Smooth muscle cell (in vitro differentiated cells): ENCODE results near the gene SPEF1. TPM values are rescaled to one million over a fixed set of nuclear protein-coding genes. Genes with fewer than 3 reads are reported as not detected.

Experiments
- DNase-seq: peaks from one replicate; lab custom pipeline; 2025; ENCODE audit not compliant: unreplicated experiment; lab: John Stamatoyannopoulos, UW
- H2AFZ ChIP-seq: fragments of 200-600 bp; sonication (generic); 2 replicates; pipeline ENCODE4 v1.6.0; 2016; ENCODE audit warnings: antibody characterized with exemption, low read depth, mild to moderate bottlenecking
- H3F3A ChIP-seq: fragments of 200-600 bp; sonication (generic); 2 replicates; pipeline ENCODE4 v1.6.0; 2017; ENCODE audit warnings: antibody characterized with exemption, low read depth
- H3K27ac ChIP-seq: fragments of 200-600 bp; sonication (generic); 2 replicates; pipeline ENCODE4 v1.5.1; 2016; ENCODE audit warnings: low read depth, mild to moderate bottlenecking
- H3K27me3 ChIP-seq: fragments of 200-600 bp; sonication (generic); 2 replicates; pipeline ENCODE4 v1.6.1; 2016; ENCODE audit warnings: low read depth, mild to moderate bottlenecking
- H3K36me3 ChIP-seq: fragments of 200-600 bp; sonication (generic); 2 replicates; pipeline ENCODE4 v1.5.1; 2016; ENCODE audit warnings: low read depth
- H3K4me1 ChIP-seq: fragments of 200-600 bp; sonication (generic); 2 replicates; pipeline ENCODE4 v1.5.1; 2016; ENCODE audit warnings: low read depth
- H3K4me2 ChIP-seq: fragments of 200-600 bp; sonication (generic); 2 replicates; pipeline ENCODE4 v1.6.0; 2016; ENCODE audit warnings: mild to moderate bottlenecking
- H3K4me3 ChIP-seq: fragments of 200-600 bp; sonication (generic); 2 replicates; pipeline ENCODE4 v1.5.1; 2016; ENCODE audit warnings: mild to moderate bottlenecking
- H3K79me2 ChIP-seq: fragments of 200-600 bp; sonication (generic); 2 replicates; pipeline ENCODE4 v1.6.0; 2016; ENCODE audit warnings: low read depth, mild to moderate bottlenecking
- H3K9ac ChIP-seq: fragments of 200-600 bp; sonication (generic); 2 replicates; pipeline ENCODE4 v1.6.0; 2016; ENCODE audit warnings: low read depth
- H3K9me3 ChIP-seq: fragments of 200-600 bp; sonication (generic); replicated peaks from 2 replicates; pipeline ENCODE4 v1.5.1; 2016; ENCODE audit warnings: low read depth
- H4K20me1 ChIP-seq: fragments of 200-600 bp; sonication (generic); 2 replicates; pipeline ENCODE4 v1.6.0; 2016; ENCODE audit warnings: low read depth
- CTCF ChIP-seq: fragments of 200-600 bp; sonication (generic); IDR thresholded peaks from 2 replicates; pipeline ENCODE4 v1.5.1; 2017; ENCODE audit warnings: borderline replicate concordance, mild to moderate bottlenecking, antibody characterized with exemption; ENCODE audit not compliant: insufficient read depth, poor library complexity, severe bottlenecking
- WGBS: methylation state at CpG from one replicate; pipeline ENCODE4 v1.1.7; 2016; ENCODE audit warnings: low lambda C conversion rate; 5-methylcytosine and 5-hydroxymethylcytosine counted together
- polyA plus RNA-seq: library from polyadenylated mRNA; unstranded; fragments of >200 nt; fragmentation: Nextera tagmentation; extraction: Ambion mirVana; gene quantifications from 2 replicates; pipeline ENCODE4 v1.2.1, GENCODE V29; 2016
- total RNA-seq: library from RNA; depleted of rRNA; stranded (reverse); fragments of >200 nt; gene quantifications from 2 replicates; pipeline ENCODE4 v1.2.3, GENCODE V29; 2014

The SPEF1 gene
- total and polyA plus RNA-seq, 2 experiments from 2014 or later, result 0.32 to 0.36 TPM

GRCh38 chr20:3798908-3799248 lies 17.6 kb upstream of the SPEF1 start:
- H3K4me3 ChIP-seq, result no peak overlapping the region
- H4K20me1 ChIP-seq, result peaks cover 5% of the 10 kb centered on the region
- peaks cover 23% of the 10 kb centered on the region for H3K4me1 ChIP-seq
- no peaks in the 10 kb centered on the region for H3K9me3 ChIP-seq
- H3K9ac ChIP-seq, result no peak overlapping the region
- H3K27ac ChIP-seq, result no peak overlapping the region
- TF ChIP-seq CTCF, result no peak
- H3K4me2 ChIP-seq, result no peak overlapping the region
- WGBS, result 95% methylated on average over 3 of the region's 3 CpGs
- no peaks in the 10 kb centered on the region for H3K36me3 ChIP-seq
- no peaks in the 10 kb centered on the region for H3K79me2 ChIP-seq
- no peak for DNase-seq
- no peak overlapping the region for H2AFZ ChIP-seq
- no peaks in the 10 kb centered on the region for H3K27me3 ChIP-seq
- H3F3A ChIP-seq, result no peaks in the 10 kb centered on the region

GRCh38 chr20:3798373-3798768 lies 17.1 kb upstream of the SPEF1 start:
- H3K79me2 ChIP-seq, result no peaks in the 10 kb centered on the region
- peaks cover 5% of the 10 kb centered on the region for H4K20me1 ChIP-seq
- no peak overlapping the region for H3K4me3 ChIP-seq
- no peaks in the 10 kb centered on the region for H3K36me3 ChIP-seq
- H3K27me3 ChIP-seq, result no peaks in the 10 kb centered on the region
- H3K4me1 ChIP-seq, result peaks cover 23% of the 10 kb centered on the region
- no peak overlapping the region for H3K9ac ChIP-seq
- no peak for DNase-seq
- H3F3A ChIP-seq, result no peaks in the 10 kb centered on the region
- no peak for TF ChIP-seq CTCF
- H3K9me3 ChIP-seq, result no peaks in the 10 kb centered on the region
- no peak overlapping the region for H3K27ac ChIP-seq
- peak overlapping the region; percentile 94 for H3K4me2 ChIP-seq
- 93% methylated on average over 5 of the region's 5 CpGs for WGBS
- no peak overlapping the region for H2AFZ ChIP-seq

- Histone ChIP-seq H3K4me1 (peaks cover 23% of the 10 kb centered on the region), H3F3A (no peaks in the 10 kb centered on the region), H3K27me3 (no peaks in the 10 kb centered on the region), H3K9me3 (no peaks in the 10 kb centered on the region), H3K9ac (peak overlapping the region; percentile 22), H3K79me2 (no peaks in the 10 kb centered on the region), H2AFZ (no peak overlapping the region), H3K27ac (no peak overlapping the region), H3K36me3 (no peaks in the 10 kb centered on the region), H4K20me1 (peaks cover 5% of the 10 kb centered on the region), H3K4me2 (peak overlapping the region; percentile 94), H3K4me3 (peak overlapping the region; percentile 73)
- no peak for DNase-seq
- no peak for TF ChIP-seq CTCF
- 68% methylated on average over 19 of the region's 19 CpGs for WGBS
Measured at GRCh38 chr20:3797592-3798372, 16.5 kb upstream of the SPEF1 start.

- H3F3A ChIP-seq, result no peaks in the 10 kb centered on the region
- peak overlapping the region; percentile 94 for H3K4me2 ChIP-seq
- no peak overlapping the region for H3K9ac ChIP-seq
- peaks cover 5% of the 10 kb centered on the region for H4K20me1 ChIP-seq
- no peak overlapping the region for H3K27ac ChIP-seq
- H3K4me1 ChIP-seq, result peaks cover 23% of the 10 kb centered on the region
- H3K27me3 ChIP-seq, result no peaks in the 10 kb centered on the region
- H3K36me3 ChIP-seq, result no peaks in the 10 kb centered on the region
- 71% methylated on average over 5 of the region's 5 CpGs for WGBS
- H3K79me2 ChIP-seq, result no peaks in the 10 kb centered on the region
- H3K4me3 ChIP-seq, result peak overlapping the region; percentile 73
- no peak for TF ChIP-seq CTCF
- no peaks in the 10 kb centered on the region for H3K9me3 ChIP-seq
- H2AFZ ChIP-seq, result no peak overlapping the region
- DNase-seq, result no peak
Measured at GRCh38 chr20:3797226-3797545, 15.9 kb upstream of the SPEF1 start.
